C4-2B (cell line): ENCODE measurements around the gene MAP10.

ENCODE experiments used
- ZFX ChIP-seq: fragments of 450-650 bp; IDR thresholded peaks from 2 replicates; pipeline ENCODE4 v1.6.1; 2017
- TF ChIP-seq, protein P1 (sequence below): fragments of 450-650 bp; conservative IDR thresholded peaks from 2 replicates; pipeline ENCODE4 v1.5.1; 2017; ENCODE audit warnings: mild to moderate bottlenecking

DNA sequence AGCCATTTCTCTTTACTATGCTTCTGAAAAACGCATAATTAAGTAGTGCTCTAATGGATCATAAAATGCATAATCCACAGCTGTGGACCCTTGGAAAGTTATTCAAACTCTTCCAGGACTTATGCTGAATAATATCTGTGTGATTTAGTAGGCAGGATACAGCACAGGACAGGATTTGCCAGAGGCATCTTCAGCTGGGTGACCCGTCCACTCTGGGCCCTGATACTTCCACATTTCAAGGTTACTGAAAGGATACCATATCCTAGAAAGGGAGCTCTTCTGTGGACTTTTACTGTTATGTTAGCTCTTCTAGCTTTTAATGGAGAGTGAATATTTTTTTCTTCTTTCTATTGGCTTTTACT, 49.6 kb downstream of the MAP10 start:
- TF ChIP-seq, protein P1, sequence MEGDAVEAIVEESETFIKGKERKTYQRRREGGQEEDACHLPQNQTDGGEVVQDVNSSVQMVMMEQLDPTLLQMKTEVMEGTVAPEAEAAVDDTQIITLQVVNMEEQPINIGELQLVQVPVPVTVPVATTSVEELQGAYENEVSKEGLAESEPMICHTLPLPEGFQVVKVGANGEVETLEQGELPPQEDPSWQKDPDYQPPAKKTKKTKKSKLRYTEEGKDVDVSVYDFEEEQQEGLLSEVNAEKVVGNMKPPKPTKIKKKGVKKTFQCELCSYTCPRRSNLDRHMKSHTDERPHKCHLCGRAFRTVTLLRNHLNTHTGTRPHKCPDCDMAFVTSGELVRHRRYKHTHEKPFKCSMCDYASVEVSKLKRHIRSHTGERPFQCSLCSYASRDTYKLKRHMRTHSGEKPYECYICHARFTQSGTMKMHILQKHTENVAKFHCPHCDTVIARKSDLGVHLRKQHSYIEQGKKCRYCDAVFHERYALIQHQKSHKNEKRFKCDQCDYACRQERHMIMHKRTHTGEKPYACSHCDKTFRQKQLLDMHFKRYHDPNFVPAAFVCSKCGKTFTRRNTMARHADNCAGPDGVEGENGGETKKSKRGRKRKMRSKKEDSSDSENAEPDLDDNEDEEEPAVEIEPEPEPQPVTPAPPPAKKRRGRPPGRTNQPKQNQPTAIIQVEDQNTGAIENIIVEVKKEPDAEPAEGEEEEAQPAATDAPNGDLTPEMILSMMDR: no peak
- TF ChIP-seq ZFX: no peak
